ENCODE data around the gene CCDC28A.

Gene CCDC28A

GRCh38 chr6:138795809-138796603, 22.4 kb downstream of the CCDC28A start, which contains the start of gene ECT2L:
ECT2L (plus strand) TSS chr6:138796087; CDS start chr6:138813275, 17,188 bp downstream.
- peak; percentile 6 for DNase-seq

- DNase-seq = no peak
Measured at GRCh38 chr6:138796771-138797170, 23.2 kb downstream of the CCDC28A start.

- no peak for DNase-seq
Measured at GRCh38 chr6:138797806-138798446, 24.4 kb downstream of the CCDC28A start.

GRCh38 chr6:138800377-138801150, 27.0 kb downstream of the CCDC28A start:
- no peak for DNase-seq

- DNase-seq = no peak
Measured at GRCh38 chr6:138803331-138803730, 29.8 kb downstream of the CCDC28A start.

GRCh38 chr6:138803861-138804260, 30.3 kb downstream of the CCDC28A start:
- peak; percentile 64 for DNase-seq

- DNase-seq = peak; percentile 64
Measured at GRCh38 chr6:138805016-138805765, 31.6 kb downstream of the CCDC28A start.

GRCh38 chr6:138806889-138807288, 33.3 kb downstream of the CCDC28A start:
- no peak for DNase-seq

- DNase-seq = no peak
Measured at GRCh38 chr6:138809677-138810076, 36.1 kb downstream of the CCDC28A start.

- DNase-seq = no peak
Measured at GRCh38 chr6:138811866-138812265, 38.3 kb downstream of the CCDC28A start.

GRCh38 chr6:138814179-138814834, 40.7 kb downstream of the CCDC28A start:
- no peak for DNase-seq

- no peak for DNase-seq
Measured at GRCh38 chr6:138815221-138815620, 41.7 kb downstream of the CCDC28A start.

GRCh38 chr6:138815797-138816528, 42.4 kb downstream of the CCDC28A start:
- DNase-seq = peak; percentile 75

- peak; percentile 73 for DNase-seq
Measured at GRCh38 chr6:138817799-138818198, 44.2 kb downstream of the CCDC28A start.

- DNase-seq = no peak
Measured at GRCh38 chr6:138818496-138819194, 45.1 kb downstream of the CCDC28A start.

- DNase-seq = no peak
Measured at GRCh38 chr6:138821519-138821918, 48.0 kb downstream of the CCDC28A start.

- no peak for DNase-seq
Measured at GRCh38 chr6:138824482-138825144, 51.0 kb downstream of the CCDC28A start.

GRCh38 chr6:138830248-138830647, 56.7 kb downstream of the CCDC28A start:
- no peak for DNase-seq

GRCh38 chr6:138832182-138832581, 58.6 kb downstream of the CCDC28A start:
- no peak for DNase-seq

Data from fibroblast of skin of scalp (primary cell).